Prostate gland (tissue), 2 donors: ENCODE data around the gene RPSA.
"Not testable (repeated sequence)": the region's sequence is repeated elsewhere in the genome, so short reads cannot be mapped to it uniquely, and the experiment has no call there.

ENCODE experiments used
- CTCF ChIP-seq, 4 experiments: fragments of 200-600 bp in 2 of 4; fragments of 450-650 bp in 2 of 4; sonication (generic) in 2 of 4; IDR thresholded peaks; 1 replicate in 3 of 4; 2 replicates in 1 of 4; pipeline ENCODE4 v1.5.1; 2016 to 2019; ENCODE audit warnings: antibody characterized with exemption in 4 of 4, mild to moderate bottlenecking in 2 of 4, moderate library complexity in 2 of 4
- POLR2A ChIP-seq: fragments of 450-650 bp; IDR thresholded peaks from one replicate; pipeline ENCODE4 v1.6.1; 2016; ENCODE audit warnings: antibody characterized with exemption, mild to moderate bottlenecking
- POLR2AphosphoS5 ChIP-seq: sonication (generic); formaldehyde crosslinking; IDR thresholded peaks from one replicate; pipeline ENCODE4 v1.6.1; 2017; ENCODE audit warnings: antibody characterized with exemption

- TF ChIP-seq CTCF (IDR thresholded peaks at IDR 0.05); POLR2AphosphoS5; POLR2A: not testable (repeated sequence)
These were observed 8.8 kb downstream of the RPSA start for GRCh38 chr3:39415302-39415701.
